Naive thymus-derived CD4-positive, alpha-beta T cell (primary cell): ENCODE measurements around the gene RFX1. TPM values are rescaled to one million over a fixed set of nuclear protein-coding genes. Genes with fewer than 3 reads are reported as not detected.
A peak's percentile ranks its signal among the peaks of the same experiment; 100 is the strongest.
"Not testable (repeated sequence)": the region's sequence is repeated elsewhere in the genome, so short reads cannot be mapped to it uniquely, and the experiment has no call there.

Experiments used
- ATAC-seq: fragments of 150-1000 bp; cut with Tn5 transposase; 2 replicates; pipeline ENCODE4 v1.10.0; 2021; ENCODE audit warnings: mild to moderate bottlenecking, moderate library complexity
- CTCF ChIA-PET: fragments of 350-600 bp; sonication (Branson Sonifier 250); formaldehyde crosslinking; loops from one replicate; lab custom pipeline; 2021; ENCODE audit warnings: antibody characterized with exemption; lab: Charles Lee
- POLR2A ChIA-PET: fragments of 350-600 bp; sonication (Branson Sonifier 250); formaldehyde crosslinking; loops from one replicate; lab custom pipeline; 2021; ENCODE audit warnings: antibody characterized with exemption, inconsistent platforms; lab: Charles Lee
- DNase-seq, 9 donors: peaks; one replicate each; pipeline versions ENCODE4 v3.0.0 to v3.0.0-alpha.2; 2020 to 2022; ENCODE audit warnings: mixed read lengths in 1 of 9
- H3K27ac ChIP-seq: one replicate; pipeline ENCODE4 v1.7.0; 2013; ENCODE audit warnings: mild to moderate bottlenecking, low read depth, low read length, moderate library complexity
- H3K27me3 ChIP-seq, 2 donors: one replicate each; pipeline ENCODE4 v1.7.0; 2013; ENCODE audit warnings: low read length in 2 of 2, mild to moderate bottlenecking in 2 of 2, moderate library complexity in 2 of 2; ENCODE audit not compliant: control insufficient read depth in 2 of 2, insufficient read depth in 2 of 2
- H3K36me3 ChIP-seq, 3 experiments: 1 replicate in 2 of 3; 2 replicates in 1 of 3; pipeline ENCODE4 v1.7.0; 2013; ENCODE audit warnings: low read length in 3 of 3, mild to moderate bottlenecking in 3 of 3, moderate library complexity in 1 of 3; ENCODE audit not compliant: insufficient read depth in 3 of 3, control insufficient read depth in 2 of 3
- H3K4me1 ChIP-seq, 2 donors: one replicate each; pipeline ENCODE4 v1.7.0; 2013; ENCODE audit warnings: low read length in 2 of 2, mild to moderate bottlenecking in 2 of 2, moderate library complexity in 1 of 2; ENCODE audit not compliant: control insufficient read depth in 2 of 2, insufficient read depth in 2 of 2
- H3K4me3 ChIP-seq: 2 replicates; pipeline ENCODE4 v1.7.0; 2013; ENCODE audit warnings: mild to moderate bottlenecking, low read length
- H3K9me3 ChIP-seq, 3 experiments: 1 replicate in 2 of 3; 2 replicates in 1 of 3; pipeline ENCODE4 v1.7.0; 2013; ENCODE audit warnings: low read length in 3 of 3; ENCODE audit not compliant: control insufficient read depth in 2 of 3
- H3K27ac Mint-ChIP-seq, 9 donors: one replicate each; pipeline ENCODE4 v1.8.0; 2020 to 2022; ENCODE audit warnings: mixed read lengths in 9 of 9, mild to moderate bottlenecking in 8 of 9, moderate library complexity in 5 of 9, inconsistent platforms in 2 of 9
- H3K27me3 Mint-ChIP-seq, 5 donors: one replicate each; pipeline ENCODE4 v1.8.0; 2021 to 2022; ENCODE audit warnings: mixed read lengths in 5 of 5, mild to moderate bottlenecking in 1 of 5
- H3K36me3 Mint-ChIP-seq, 5 donors: one replicate each; pipeline ENCODE4 v1.8.0; 2020 to 2022; ENCODE audit warnings: mixed read lengths in 5 of 5, mild to moderate bottlenecking in 3 of 5, inconsistent platforms in 1 of 5
- H3K4me1 Mint-ChIP-seq, 7 donors: one replicate each; pipeline ENCODE4 v1.8.0; 2020 to 2022; ENCODE audit warnings: mixed read lengths in 7 of 7, mild to moderate bottlenecking in 3 of 7, inconsistent platforms in 1 of 7
- H3K4me3 Mint-ChIP-seq, 10 donors: one replicate each; pipeline ENCODE4 v1.8.0; 2020 to 2022; ENCODE audit warnings: mild to moderate bottlenecking in 10 of 10, mixed read lengths in 10 of 10, moderate library complexity in 6 of 10, inconsistent platforms in 2 of 10
- H3K9me3 Mint-ChIP-seq, 11 donors: one replicate each; pipeline ENCODE4 v1.8.0; 2020 to 2022; ENCODE audit warnings: mixed read lengths in 11 of 11, mild to moderate bottlenecking in 4 of 11, inconsistent platforms in 1 of 11, moderate library complexity in 1 of 11
- intact Hi-C, 2 donors: fragments of 100-400 bp; cut with micrococcal nuclease; formaldehyde crosslinking; loops; one replicate each; pipeline ENCODE4 v1.15.1; 2023
- polyA plus RNA-seq, 2 donors: library from polyadenylated mRNA; unstranded; fragments of 300-500 nt; fragmentation: Illumina TruSeq; gene quantifications; one replicate each; pipeline ENCODE4 v1.2.3, GENCODE V29; 2021
- total RNA-seq, 6 experiments: library from RNA in 5 of 6; stranded (reverse) in 5 of 6; gene quantifications; 1 replicate in 5 of 6; 2 replicates in 1 of 6; pipeline ENCODE4 v1.2.3 and lab custom pipeline; 2021 to 2026

Gene RFX1
- total and polyA plus RNA-seq, 7 experiments from 2014 or later, result 1.0 to 23.5 (median 17.6) TPM

- H3K27ac ChIP-seq, H3K4me3 ChIP-seq, H3K4me3 Mint-ChIP-seq, ATAC-seq, H3K9me3 ChIP-seq, H3K4me1 Mint-ChIP-seq, H3K27me3 Mint-ChIP-seq, H3K27me3 ChIP-seq, H3K9me3 Mint-ChIP-seq, DNase-seq, H3K4me1 ChIP-seq: not testable (repeated sequence)
- peaks cover 10 to 87% (median 33%) of the 10 kb centered on the region in 3 experiments for H3K36me3 ChIP-seq
- Mint-ChIP-seq H3K36me3 (peaks cover 9 to 55% (median 35%) of the 10 kb centered on the region in 5 donors), H3K27ac (peak overlapping the region in 1 of 9 donors; percentile 68)
- POLR2A ChIA-PET, result interaction anchor here (0.6 to 1.4 kb wide), 7 partner anchors 10 to 167 kb away, joined by 3 to 4 read pairs (median 3); partner anchors contain the start of gene IL27RA
- intact Hi-C loops, result loop anchor here (1.0 to 10.0 kb wide), 7 partner anchors 15 to 453 kb away; partner anchors contain the start of gene DCAF15 (in 1 of the 2)
- CTCF ChIA-PET, result interaction anchor here (0.6 to 2.1 kb wide), 17 partner anchors 11 to 335 kb away, joined by 3 to 15 read pairs (median 4); partner anchors contain the start of genes DCAF15 and MISP3
Observed at GRCh38 chr19:14047866-14048265, 41.7 kb upstream of the RFX1 start.

- not testable (repeated sequence) for H3K27me3 ChIP-seq, H3K9me3 ChIP-seq, H3K4me3 ChIP-seq, H3K9me3 Mint-ChIP-seq, H3K4me1 ChIP-seq, H3K4me3 Mint-ChIP-seq, H3K27me3 Mint-ChIP-seq
- ATAC-seq (peak; percentile 87), DNase-seq (peak in 5 of 9 donors; percentile 17 to 48 (median 26))
- intact Hi-C loops, result loop anchor here (1.0 to 10.0 kb wide), 2 partner anchors 163 to 448 kb away; no protein-coding TSS in a partner anchor
- Mint-ChIP-seq H3K36me3 (peaks cover 0 to 31% (median 15%) of the 10 kb centered on the region in 5 donors), H3K4me1 (peaks cover 3 to 24% (median 11%) of the 10 kb centered on the region in 7 donors), H3K27ac (peak overlapping the region; percentile 53 to 92 (median 82))
- CTCF ChIA-PET, result interaction anchor here (0.6 to 2.0 kb wide), 10 partner anchors 11 to 464 kb away, joined by 3 to 10 read pairs (median 3); partner anchors contain the start of genes IL27RA and RLN3
- peaks cover 6 to 83% (median 23%) of the 10 kb centered on the region in 3 experiments for H3K36me3 ChIP-seq
- H3K27ac ChIP-seq, result peak overlapping the region; percentile 31
- POLR2A ChIA-PET, result interaction anchor here (0.5 to 1.4 kb wide), 4 partner anchors 11 to 40 kb away, joined by 3 to 4 read pairs (median 4); partner anchors contain the start of gene IL27RA
Observed at GRCh38 chr19:14042659-14043608, 36.8 kb upstream of the RFX1 start.

- peaks cover 0 to 34% (median 15%) of the 10 kb centered on the region in 5 donors for H3K36me3 Mint-ChIP-seq
- peak overlapping the region in 5 of 9 donors; percentile 12 to 79 (median 64) for H3K27ac Mint-ChIP-seq
- Histone ChIP-seq H3K4me3 (no peak overlapping the region), H3K27ac (no peak overlapping the region), H3K9me3 (no peaks in the 10 kb centered on the region), H3K4me1 (peaks cover 0 to 6% of the 10 kb centered on the region in 2 donors), H3K36me3 (peaks cover 6 to 76% (median 21%) of the 10 kb centered on the region in 3 experiments), H3K27me3 (no peaks in the 10 kb centered on the region)
- intact Hi-C loops, result no loop called here
- H3K4me3 Mint-ChIP-seq, result no peak overlapping the region
- H3K9me3 Mint-ChIP-seq, result peaks cover 0 to 1% (median 0%) of the 10 kb centered on the region in 11 donors
- ATAC-seq, result no peak
- no peaks in the 10 kb centered on the region for H3K27me3 Mint-ChIP-seq
- peaks cover 11 to 48% (median 26%) of the 10 kb centered on the region in 7 donors for H3K4me1 Mint-ChIP-seq
- DNase-seq, result no peak
- ChIA-PET CTCF (interaction anchor here (0.6 kb wide), 1 partner anchor 17 kb away, joined by 3 read pairs; no protein-coding TSS in a partner anchor), POLR2A (no interaction called here)
Observed at GRCh38 chr19:14039181-14039580, 33.1 kb upstream of the RFX1 start.

GRCh38 chr19:14035706-14036105 is 29.6 kb upstream of the RFX1 start:
- H3K4me3 ChIP-seq, result no peak overlapping the region
- intact Hi-C loops, result no loop called here
- peak overlapping the region; percentile 35 for H3K27ac ChIP-seq
- DNase-seq (no peak), ATAC-seq (no peak)
- H3K27me3 ChIP-seq, result no peaks in the 10 kb centered on the region
- peaks cover 0 to 1% (median 0%) of the 10 kb centered on the region in 11 donors for H3K9me3 Mint-ChIP-seq
- H3K36me3 Mint-ChIP-seq, result peaks cover 3 to 29% (median 9%) of the 10 kb centered on the region in 5 donors
- H3K36me3 ChIP-seq, result peaks cover 0 to 58% (median 10%) of the 10 kb centered on the region in 3 experiments
- peak overlapping the region in 7 of 9 donors; percentile 17 to 72 (median 62) for H3K27ac Mint-ChIP-seq
- peaks cover 24 to 59% (median 35%) of the 10 kb centered on the region in 7 donors for H3K4me1 Mint-ChIP-seq
- CTCF ChIA-PET, result interaction anchor here (0.7 to 1.3 kb wide), 2 partner anchors 8 to 13 kb away, joined by 3 to 4 read pairs; partner anchors contain the start of gene RLN3
- no peaks in the 10 kb centered on the region for H3K9me3 ChIP-seq
- peak overlapping the region in 3 of 10 donors; percentile 37 to 45 (median 44) for H3K4me3 Mint-ChIP-seq
- POLR2A ChIA-PET, result interaction anchor here (0.6 to 1.1 kb wide), 5 partner anchors 9 to 106 kb away, joined by 3 to 6 read pairs (median 4); no protein-coding TSS in a partner anchor
- H3K27me3 Mint-ChIP-seq, result no peaks in the 10 kb centered on the region
- peaks cover 12 to 16% of the 10 kb centered on the region in 2 donors for H3K4me1 ChIP-seq

- POLR2A ChIA-PET, result interaction anchor here (0.7 to 1.1 kb wide), 3 partner anchors 41 to 62 kb away, joined by 3 read pairs; no protein-coding TSS in a partner anchor
- H3K4me1 ChIP-seq, result peaks cover 16% of the 10 kb centered on the region in 2 donors
- H3K27ac ChIP-seq, H3K9me3 ChIP-seq, ATAC-seq, DNase-seq, H3K27me3 Mint-ChIP-seq, H3K4me3 ChIP-seq, H3K27me3 ChIP-seq, H3K9me3 Mint-ChIP-seq, intact Hi-C loops: not testable (repeated sequence)
- H3K36me3 ChIP-seq, result peaks cover 0 to 53% (median 10%) of the 10 kb centered on the region in 3 experiments
- H3K4me3 Mint-ChIP-seq, result peak overlapping the region in 5 of 10 donors; percentile 12 to 56 (median 34)
- peak overlapping the region in 3 of 9 donors; percentile 58 to 72 (median 62) for H3K27ac Mint-ChIP-seq
- CTCF ChIA-PET, result interaction anchor here (0.6 to 1.3 kb wide), 5 partner anchors 7 to 1400 kb away, joined by 3 to 4 read pairs (median 3); partner anchors contain the start of gene RLN3
- peaks cover 3 to 29% (median 9%) of the 10 kb centered on the region in 5 donors for H3K36me3 Mint-ChIP-seq
- H3K4me1 Mint-ChIP-seq, result peaks cover 24 to 64% (median 35%) of the 10 kb centered on the region in 7 donors
Observed at GRCh38 chr19:14035159-14035558, 29.0 kb upstream of the RFX1 start.
